DND-41 (cell line): ENCODE data around the gene RTN1.

ENCODE experiments used
- EZH2 ChIP-seq: IDR thresholded peaks from 3 replicates; pipeline ENCODE4 v1.6.1; 2012; ENCODE audit warnings: borderline replicate concordance, low read depth, mild to moderate bottlenecking, moderate library complexity, low read length, inconsistent platforms; ENCODE audit not compliant: severe bottlenecking
- TF ChIP-seq, protein P1 (sequence below): IDR thresholded peaks from 2 replicates; pipeline ENCODE4 v1.5.1; 2012; ENCODE audit warnings: borderline replicate concordance, low read length, moderate library complexity, mild to moderate bottlenecking; ENCODE audit not compliant: poor library complexity, severe bottlenecking; ENCODE audit errors: extremely low read depth

GRCh38 chr14:59728304-59728703 is 142.3 kb downstream of the RTN1 start:
- TF ChIP-seq, protein P1, sequence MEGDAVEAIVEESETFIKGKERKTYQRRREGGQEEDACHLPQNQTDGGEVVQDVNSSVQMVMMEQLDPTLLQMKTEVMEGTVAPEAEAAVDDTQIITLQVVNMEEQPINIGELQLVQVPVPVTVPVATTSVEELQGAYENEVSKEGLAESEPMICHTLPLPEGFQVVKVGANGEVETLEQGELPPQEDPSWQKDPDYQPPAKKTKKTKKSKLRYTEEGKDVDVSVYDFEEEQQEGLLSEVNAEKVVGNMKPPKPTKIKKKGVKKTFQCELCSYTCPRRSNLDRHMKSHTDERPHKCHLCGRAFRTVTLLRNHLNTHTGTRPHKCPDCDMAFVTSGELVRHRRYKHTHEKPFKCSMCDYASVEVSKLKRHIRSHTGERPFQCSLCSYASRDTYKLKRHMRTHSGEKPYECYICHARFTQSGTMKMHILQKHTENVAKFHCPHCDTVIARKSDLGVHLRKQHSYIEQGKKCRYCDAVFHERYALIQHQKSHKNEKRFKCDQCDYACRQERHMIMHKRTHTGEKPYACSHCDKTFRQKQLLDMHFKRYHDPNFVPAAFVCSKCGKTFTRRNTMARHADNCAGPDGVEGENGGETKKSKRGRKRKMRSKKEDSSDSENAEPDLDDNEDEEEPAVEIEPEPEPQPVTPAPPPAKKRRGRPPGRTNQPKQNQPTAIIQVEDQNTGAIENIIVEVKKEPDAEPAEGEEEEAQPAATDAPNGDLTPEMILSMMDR: no peak
- TF ChIP-seq EZH2: no peak
